HEK293 (cell line): Measurements from ENCODE around the gene EFCAB14.
A peak's percentile ranks its signal among the peaks of the same experiment; 100 is the strongest.

Source experiments
- CTCF ChIA-PET: fragments of 350-600 bp; formaldehyde crosslinking; extraction: SDS; loops from one replicate; lab custom pipeline; 2021; ENCODE audit warnings: antibody characterized with exemption; lab: Yijun Ruan, JAX
- POLR2A ChIA-PET: fragments of 300-600 bp; formaldehyde crosslinking; extraction: SDS; loops from one replicate; lab custom pipeline; 2020; ENCODE audit warnings: antibody characterized with exemption, inconsistent platforms; lab: Yijun Ruan, JAX
- H3K27ac ChIP-seq: fragments of 200-500 bp; sonication (Bioruptor generic); 2 replicates; pipeline ENCODE4 v1.5.1; 2014; ENCODE audit warnings: low read depth, low read length, control low read depth, inconsistent platforms; ENCODE audit errors: extremely low read depth
- H3K36me3 ChIP-seq, 2 experiments: fragments of 200-500 bp in 1 of 2; sonication (Bioruptor generic) in 1 of 2; 1 replicate in 1 of 2; 2 replicates in 1 of 2; pipeline ENCODE4 v1.5.1; 2014 to 2017; ENCODE audit warnings: inconsistent platforms in 2 of 2, low read length in 2 of 2; ENCODE audit not compliant: control insufficient read depth in 2 of 2, insufficient read depth in 1 of 2
- H3K4me1 ChIP-seq: fragments of 200-500 bp; sonication (Bioruptor generic); 2 replicates; pipeline ENCODE4 v1.5.1; 2014; ENCODE audit warnings: mild to moderate bottlenecking, low read length, inconsistent platforms; ENCODE audit not compliant: control insufficient read depth, insufficient read depth
- H3K4me3 ChIP-seq: 2 replicates; pipeline ENCODE4 v1.5.1; 2011; ENCODE audit warnings: low read depth, mild to moderate bottlenecking, control low read depth, low read length, moderate library complexity
- H3K9me3 ChIP-seq: fragments of 200-500 bp; sonication (Bioruptor generic); 2 replicates; pipeline ENCODE4 v1.5.1; 2014; ENCODE audit warnings: low read depth, low read length, inconsistent platforms; ENCODE audit not compliant: control insufficient read depth, insufficient read depth
- BCL11B ChIP-seq: fragments of 450-650 bp; formaldehyde crosslinking; IDR thresholded peaks from 2 replicates; pipeline ENCODE4 v1.5.1; 2016; ENCODE audit warnings: low read depth, missing biosample characterization, missing genetic modification characterization
- BCL6B ChIP-seq: fragments of 450-650 bp; formaldehyde crosslinking; IDR thresholded peaks from 2 replicates; pipeline ENCODE4 v1.5.1; 2017; ENCODE audit warnings: missing biosample characterization, missing genetic modification characterization
- ELK4 ChIP-seq: IDR thresholded peaks from 2 replicates; pipeline ENCODE4 v1.6.1; 2011; ENCODE audit warnings: mild to moderate bottlenecking, low read depth, low read length, borderline replicate concordance
- KLF10 ChIP-seq: fragments of 450-650 bp; IDR thresholded peaks from 2 replicates; pipeline ENCODE4 v1.5.1; 2018; ENCODE audit warnings: missing biosample characterization, mild to moderate bottlenecking, missing genetic modification characterization
- OSR2 ChIP-seq: fragments of 450-650 bp; formaldehyde crosslinking; IDR thresholded peaks from 2 replicates; pipeline ENCODE4 v1.5.1; 2016; ENCODE audit warnings: missing biosample characterization, missing genetic modification characterization
- RBAK ChIP-seq: fragments of 450-650 bp; formaldehyde crosslinking; IDR thresholded peaks from 2 replicates; pipeline ENCODE4 v1.5.1; 2016; ENCODE audit warnings: missing biosample characterization, missing genetic modification characterization
- ZFP41 ChIP-seq: fragments of 450-650 bp; formaldehyde crosslinking; IDR thresholded peaks from 2 replicates; pipeline ENCODE4 v1.5.1; 2016; ENCODE audit warnings: missing biosample characterization, missing genetic modification characterization, borderline replicate concordance
- ZFP69B ChIP-seq: fragments of 450-650 bp; formaldehyde crosslinking; IDR thresholded peaks from 2 replicates; pipeline ENCODE4 v1.5.1; 2016; ENCODE audit warnings: missing biosample characterization, missing genetic modification characterization
- ZNF132 ChIP-seq: fragments of 450-650 bp; formaldehyde crosslinking; IDR thresholded peaks from 2 replicates; pipeline ENCODE4 v1.5.1; 2017; ENCODE audit warnings: missing biosample characterization, missing genetic modification characterization, borderline replicate concordance
- ZNF138 ChIP-seq: fragments of 450-650 bp; formaldehyde crosslinking; IDR thresholded peaks from 2 replicates; pipeline ENCODE4 v1.5.1; 2016; ENCODE audit warnings: missing biosample characterization, missing genetic modification characterization, borderline replicate concordance
- ZNF157 ChIP-seq: fragments of 450-650 bp; formaldehyde crosslinking; IDR thresholded peaks from 2 replicates; pipeline ENCODE4 v1.5.1; 2016; ENCODE audit warnings: missing biosample characterization, missing genetic modification characterization
- ZNF169 ChIP-seq: fragments of 450-650 bp; formaldehyde crosslinking; IDR thresholded peaks from 2 replicates; pipeline ENCODE4 v1.5.1; 2016; ENCODE audit warnings: missing biosample characterization, missing genetic modification characterization
- ZNF174 ChIP-seq: fragments of 450-650 bp; formaldehyde crosslinking; IDR thresholded peaks from 2 replicates; pipeline ENCODE4 v1.5.0; 2017; ENCODE audit warnings: missing biosample characterization, mild to moderate bottlenecking, missing genetic modification characterization
- ZNF175 ChIP-seq: fragments of 450-650 bp; formaldehyde crosslinking; IDR thresholded peaks from 2 replicates; pipeline ENCODE4 v1.5.1; 2016; ENCODE audit warnings: missing biosample characterization, missing genetic modification characterization
- ZNF19 ChIP-seq: fragments of 450-650 bp; formaldehyde crosslinking; IDR thresholded peaks from 2 replicates; pipeline ENCODE4; 2016; ENCODE audit warnings: missing biosample characterization, missing genetic modification characterization, low read depth
- ZNF223 ChIP-seq: fragments of 450-650 bp; formaldehyde crosslinking; IDR thresholded peaks from 2 replicates; pipeline ENCODE4 v1.5.1; 2016; ENCODE audit warnings: missing biosample characterization, missing genetic modification characterization
- ZNF266 ChIP-seq: fragments of 450-650 bp; formaldehyde crosslinking; IDR thresholded peaks from 2 replicates; pipeline ENCODE4 v1.5.1; 2016; ENCODE audit warnings: missing biosample characterization, missing genetic modification characterization, low read depth
- ZNF433 ChIP-seq: fragments of 450-650 bp; formaldehyde crosslinking; IDR thresholded peaks from 2 replicates; pipeline ENCODE4 v1.5.1; 2016; ENCODE audit warnings: missing biosample characterization, missing genetic modification characterization, low read depth
- ZNF555 ChIP-seq: fragments of 450-650 bp; formaldehyde crosslinking; conservative IDR thresholded peaks from 2 replicates; pipeline ENCODE4 v1.5.1; 2017; ENCODE audit warnings: missing biosample characterization, mild to moderate bottlenecking, missing genetic modification characterization, inconsistent platforms
- ZNF621 ChIP-seq: fragments of 450-650 bp; formaldehyde crosslinking; IDR thresholded peaks from 2 replicates; pipeline ENCODE4 v1.5.1; 2017; ENCODE audit warnings: missing biosample characterization, missing genetic modification characterization
- ZNF785 ChIP-seq: fragments of 450-650 bp; formaldehyde crosslinking; IDR thresholded peaks from 2 replicates; pipeline ENCODE4 v1.5.1; 2016; ENCODE audit warnings: missing biosample characterization, missing genetic modification characterization
- ZNF792 ChIP-seq: fragments of 450-650 bp; formaldehyde crosslinking; IDR thresholded peaks from 2 replicates; pipeline ENCODE4 v1.5.1; 2016; ENCODE audit warnings: missing biosample characterization, missing genetic modification characterization
- TF ChIP-seq, protein P1 (sequence below): fragments of 450-650 bp; formaldehyde crosslinking; IDR thresholded peaks from 2 replicates; pipeline ENCODE4 v1.5.1; 2017; ENCODE audit warnings: missing biosample characterization, missing genetic modification characterization

Gene EFCAB14

GRCh38 chr1:46724991-46725735, 6.2 kb upstream of the EFCAB14 start (continued):
- TF ChIP-seq ZNF266 (tag by site-specific recombination): no peak
- no peak for TF ChIP-seq ZNF785 (tag by site-specific recombination)
- TF ChIP-seq ZNF157: no peak
- TF ChIP-seq ZNF174: no peak
- TF ChIP-seq BCL6B (tag by site-specific recombination): no peak
- no peak for TF ChIP-seq BCL11B
- TF ChIP-seq ZFP69B (tag by site-specific recombination): no peak; the same call in none of the 2 replicates
- TF ChIP-seq, protein P1, sequence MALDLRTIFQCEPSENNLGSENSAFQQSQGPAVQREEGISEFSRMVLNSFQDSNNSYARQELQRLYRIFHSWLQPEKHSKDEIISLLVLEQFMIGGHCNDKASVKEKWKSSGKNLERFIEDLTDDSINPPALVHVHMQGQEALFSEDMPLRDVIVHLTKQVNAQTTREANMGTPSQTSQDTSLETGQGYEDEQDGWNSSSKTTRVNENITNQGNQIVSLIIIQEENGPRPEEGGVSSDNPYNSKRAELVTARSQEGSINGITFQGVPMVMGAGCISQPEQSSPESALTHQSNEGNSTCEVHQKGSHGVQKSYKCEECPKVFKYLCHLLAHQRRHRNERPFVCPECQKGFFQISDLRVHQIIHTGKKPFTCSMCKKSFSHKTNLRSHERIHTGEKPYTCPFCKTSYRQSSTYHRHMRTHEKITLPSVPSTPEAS (tag by site-specific recombination): peak; percentile 73
- no peak for TF ChIP-seq ZNF433 (tag by site-specific recombination)
- TF ChIP-seq ZNF19 (tag by site-specific recombination): no peak
- TF ChIP-seq ZFP41: no peak
- TF ChIP-seq OSR2: no peak
- no peak for TF ChIP-seq ZNF175 (tag by site-specific recombination)

GRCh38 chr1:46723901-46724300, 5.0 kb upstream of the EFCAB14 start:
- POLR2A ChIA-PET: no interaction called here
- no peaks in the 10 kb centered on the region for H3K9me3 ChIP-seq
- no peaks in the 10 kb centered on the region for H3K4me1 ChIP-seq
- TF ChIP-seq RBAK (tag by site-specific recombination): no peak
- TF ChIP-seq ELK4: no peak
- TF ChIP-seq KLF10: no peak
- TF ChIP-seq ZNF132: no peak
- no peak for TF ChIP-seq ZNF555 (tag by site-specific recombination)
- TF ChIP-seq ZNF792 (tag by site-specific recombination): no peak
- no peak for TF ChIP-seq ZNF621
- TF ChIP-seq, all 188 proteins: peak for 0
- CTCF ChIA-PET: interaction anchor here (0.6 to 4.1 kb wide), 13 partner anchors 10 to 1446 kb away, joined by 3 to 20 read pairs (median 4); a partner anchor contains a TSS
- Histone ChIP-seq H3K4me3 (no peak overlapping the region), H3K36me3 (no peaks in the 10 kb centered on the region), H3K27ac (no peak overlapping the region)

DNA sequence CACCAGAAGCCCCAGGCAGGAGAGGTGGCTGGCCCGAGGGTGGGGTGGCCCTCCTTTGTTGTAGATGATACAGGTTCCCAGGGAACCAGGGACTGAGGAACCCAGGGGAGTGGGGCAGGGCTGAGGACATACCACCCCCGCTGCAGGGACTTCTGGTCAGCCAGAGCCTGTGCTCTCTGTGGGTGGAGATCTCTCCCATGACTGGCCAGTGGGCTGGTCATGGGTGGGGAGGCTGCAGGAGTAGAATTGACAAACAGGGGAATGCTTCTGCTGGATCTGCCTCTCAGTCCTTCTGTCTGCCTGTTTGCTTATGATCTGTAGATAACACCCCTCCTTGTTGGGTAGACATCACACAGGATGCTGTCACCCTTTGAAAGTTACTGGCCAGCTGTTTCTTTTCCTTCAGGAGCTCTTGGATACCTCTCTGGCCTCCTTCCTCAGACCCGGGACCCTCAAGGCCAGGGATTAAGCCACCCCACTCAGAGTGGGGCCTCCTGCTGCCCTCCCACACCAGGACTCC, 2.8 kb upstream of the EFCAB14 start:
- ChIA-PET CTCF (interaction anchor here (1.0 to 1.3 kb wide), 2 partner anchors 189 to 275 kb away, joined by 3 read pairs; no protein-coding TSS in a partner anchor), POLR2A (no interaction called here)
- Histone ChIP-seq H3K9me3 (no peaks in the 10 kb centered on the region), H3K27ac (no peak overlapping the region), H3K4me3 (no peak overlapping the region), H3K36me3 (peaks cover 0 to 8% of the 10 kb centered on the region in 2 experiments; a peak in 1 of 3 replicates), H3K4me1 (peaks cover 3% of the 10 kb centered on the region; the same call in 1 of the 2 replicates)
- no peak for TF ChIP-seq ZNF223 (tag by site-specific recombination)
- TF ChIP-seq ZNF138: no peak
- TF ChIP-seq ZNF169: no peak
